Activated naive CD4-positive, alpha-beta T cell treated with anti-CD3 and anti-CD28 coated beads, Interleukin-2, amount 10 ng/mL, durations not matched to agents 7 days and 5 days (primary cell): ENCODE results near the gene PLCH1.

Source experiments
- CTCF ChIA-PET: fragments of 350-600 bp; sonication (Branson Sonifier 250); formaldehyde crosslinking; loops from one replicate; lab custom pipeline; 2021; ENCODE audit warnings: antibody characterized with exemption; lab: Charles Lee
- DNase-seq: peaks from one replicate; pipeline ENCODE4 v3.0.0-alpha.2; 2020
- H3K27ac Mint-ChIP-seq: one replicate; pipeline ENCODE4 v1.8.0; 2021; ENCODE audit warnings: mild to moderate bottlenecking, moderate library complexity, mixed read lengths
- H3K27me3 Mint-ChIP-seq: one replicate; pipeline ENCODE4 v1.8.0; 2021; ENCODE audit warnings: mild to moderate bottlenecking, mixed read lengths
- H3K36me3 Mint-ChIP-seq: one replicate; pipeline ENCODE4 v1.8.0; 2021; ENCODE audit warnings: mixed read lengths
- H3K4me1 Mint-ChIP-seq: one replicate; pipeline ENCODE4 v1.8.0; 2021; ENCODE audit warnings: mixed read lengths
- H3K4me3 Mint-ChIP-seq: one replicate; pipeline ENCODE4 v1.8.0; 2021; ENCODE audit warnings: mild to moderate bottlenecking, moderate library complexity, mixed read lengths
- H3K9me3 Mint-ChIP-seq: one replicate; pipeline ENCODE4 v1.8.0; 2021; ENCODE audit warnings: mixed read lengths

PLCH1 gene

GRCh38 chr3:155332716-155333115 lies 412.2 kb downstream of the PLCH1 start:
- H3K27me3 Mint-ChIP-seq = no peaks in the 10 kb centered on the region
- no peak for DNase-seq
- H3K9me3 Mint-ChIP-seq = no peaks in the 10 kb centered on the region
- CTCF ChIA-PET = no interaction called here
- H3K36me3 Mint-ChIP-seq = no peaks in the 10 kb centered on the region
- no peak overlapping the region for H3K4me3 Mint-ChIP-seq
- H3K27ac Mint-ChIP-seq = no peak overlapping the region
- H3K4me1 Mint-ChIP-seq = peaks cover 14% of the 10 kb centered on the region

- Mint-ChIP-seq H3K9me3 (no peaks in the 10 kb centered on the region), H3K27me3 (no peaks in the 10 kb centered on the region), H3K4me1 (peaks cover 14% of the 10 kb centered on the region), H3K27ac (no peak overlapping the region), H3K4me3 (no peak overlapping the region), H3K36me3 (no peaks in the 10 kb centered on the region)
- CTCF ChIA-PET = no interaction called here
- DNase-seq = no peak
These were observed 413.8 kb downstream of the PLCH1 start for GRCh38 chr3:155331078-155331477.

GRCh38 chr3:155330370-155330769 lies 414.5 kb downstream of the PLCH1 start:
- Mint-ChIP-seq H3K36me3 (no peaks in the 10 kb centered on the region), H3K4me1 (peaks cover 11% of the 10 kb centered on the region), H3K4me3 (no peak overlapping the region), H3K27me3 (no peaks in the 10 kb centered on the region), H3K27ac (no peak overlapping the region), H3K9me3 (no peaks in the 10 kb centered on the region)
- CTCF ChIA-PET = no interaction called here
- no peak for DNase-seq

- peaks cover 3% of the 10 kb centered on the region for H3K4me1 Mint-ChIP-seq
- CTCF ChIA-PET = no interaction called here
- H3K36me3 Mint-ChIP-seq = no peaks in the 10 kb centered on the region
- H3K27ac Mint-ChIP-seq = no peak overlapping the region
- H3K9me3 Mint-ChIP-seq = no peaks in the 10 kb centered on the region
- H3K27me3 Mint-ChIP-seq = no peaks in the 10 kb centered on the region
- H3K4me3 Mint-ChIP-seq = no peak overlapping the region
- DNase-seq = no peak
These were observed 415.3 kb downstream of the PLCH1 start for GRCh38 chr3:155329513-155330048.

GRCh38 chr3:155327871-155328270 lies 417.0 kb downstream of the PLCH1 start:
- Mint-ChIP-seq H3K4me1 (no peaks in the 10 kb centered on the region), H3K4me3 (no peak overlapping the region), H3K36me3 (no peaks in the 10 kb centered on the region), H3K27me3 (no peaks in the 10 kb centered on the region), H3K9me3 (no peaks in the 10 kb centered on the region), H3K27ac (no peak overlapping the region)
- CTCF ChIA-PET = no interaction called here
- DNase-seq = no peak

GRCh38 chr3:155327430-155327829 lies 417.4 kb downstream of the PLCH1 start:
- H3K27me3 Mint-ChIP-seq = no peaks in the 10 kb centered on the region
- CTCF ChIA-PET = no interaction called here
- no peak for DNase-seq
- no peak overlapping the region for H3K27ac Mint-ChIP-seq
- no peaks in the 10 kb centered on the region for H3K36me3 Mint-ChIP-seq
- no peaks in the 10 kb centered on the region for H3K4me1 Mint-ChIP-seq
- H3K4me3 Mint-ChIP-seq = no peak overlapping the region
- H3K9me3 Mint-ChIP-seq = no peaks in the 10 kb centered on the region

GRCh38 chr3:155326901-155327300 lies 418.0 kb downstream of the PLCH1 start:
- no peaks in the 10 kb centered on the region for H3K4me1 Mint-ChIP-seq
- CTCF ChIA-PET = no interaction called here
- no peaks in the 10 kb centered on the region for H3K27me3 Mint-ChIP-seq
- H3K36me3 Mint-ChIP-seq = no peaks in the 10 kb centered on the region
- H3K4me3 Mint-ChIP-seq = no peak overlapping the region
- no peak for DNase-seq
- H3K27ac Mint-ChIP-seq = no peak overlapping the region
- H3K9me3 Mint-ChIP-seq = no peaks in the 10 kb centered on the region

GRCh38 chr3:155326244-155326643 lies 418.6 kb downstream of the PLCH1 start:
- Mint-ChIP-seq H3K9me3 (no peaks in the 10 kb centered on the region), H3K4me3 (no peak overlapping the region), H3K36me3 (no peaks in the 10 kb centered on the region), H3K4me1 (no peaks in the 10 kb centered on the region), H3K27me3 (no peaks in the 10 kb centered on the region), H3K27ac (no peak overlapping the region)
- CTCF ChIA-PET = no interaction called here
- no peak for DNase-seq
